Uterus (tissue), 4 donors: ENCODE data around the gene CEACAM16. TPM values are rescaled to one million over a fixed set of nuclear protein-coding genes. Genes with fewer than 3 reads are reported as not detected.
"Not testable (repeated sequence)": the region's sequence is repeated elsewhere in the genome, so short reads cannot be mapped to it uniquely, and the experiment has no call there.

Source experiments
- DNase-seq, 2 donors: peaks; one replicate each; pipeline ENCODE4 v3.0.0-alpha.2; 2019 to 2020
- H3K27ac ChIP-seq, 2 donors: fragments of 200-600 bp; sonication (generic); 1 replicate in 1 of 2; 2 replicates in 1 of 2; pipeline ENCODE4 v1.5.1; 2016 to 2018
- H3K27me3 ChIP-seq, 2 donors: fragments of 200-600 bp; sonication (generic); one replicate each; pipeline ENCODE4 v1.5.1; 2018 to 2019; ENCODE audit warnings: control low read depth in 1 of 2
- H3K36me3 ChIP-seq, 2 donors: fragments of 200-600 bp; sonication (generic); one replicate each; pipeline ENCODE4 v1.5.1; 2019; ENCODE audit warnings: control low read depth in 1 of 2
- H3K4me1 ChIP-seq, 2 donors: fragments of 200-600 bp; sonication (generic); one replicate each; pipeline ENCODE4 v1.5.1; 2018 to 2019; ENCODE audit warnings: control low read depth in 1 of 2
- H3K4me3 ChIP-seq, 2 donors: fragments of 200-600 bp; sonication (generic); 1 replicate in 1 of 2; 2 replicates in 1 of 2; pipeline ENCODE4 v1.5.1; 2018 to 2019; ENCODE audit warnings: mild to moderate bottlenecking in 1 of 2
- H3K9me3 ChIP-seq, 2 donors: fragments of 200-600 bp; sonication (generic); one replicate each; pipeline ENCODE4 v1.5.1; 2019; ENCODE audit warnings: control low read depth in 1 of 2
- CTCF ChIP-seq, 4 experiments: fragments of 200-600 bp in 2 of 4; fragments of 450-650 bp in 2 of 4; sonication (generic) in 2 of 4; IDR thresholded peaks; one replicate each; pipeline ENCODE4 v1.5.1; 2016 to 2019; ENCODE audit warnings: antibody characterized with exemption in 4 of 4, mild to moderate bottlenecking in 2 of 4, moderate library complexity in 1 of 4
- POLR2A ChIP-seq, 2 donors: fragments of 450-650 bp; IDR thresholded peaks; one replicate each; pipeline ENCODE4 v1.6.1; 2016; ENCODE audit warnings: antibody characterized with exemption in 2 of 2, mild to moderate bottlenecking in 1 of 2, moderate library complexity in 1 of 2
- intact Hi-C: fragments of 100-400 bp; cut with DNase I; formaldehyde crosslinking; loops from one replicate; pipeline ENCODE4 v1.15.1; 2023; ENCODE audit warnings: low total_unique reads
- total RNA-seq, 4 donors: library from RNA; depleted of rRNA in 3 of 4; stranded (reverse); fragments of >200 nt in 3 of 4; gene quantifications; one replicate each; pipeline versions ENCODE4 v1.1.0 to v1.2.4, GENCODE V29; 2014 to 2023
- donor health status: DM: yes; HTN: yes; CAD: no.

Gene CEACAM16
- total RNA-seq, 4 donors from 2014 or later = not detected

DNA sequence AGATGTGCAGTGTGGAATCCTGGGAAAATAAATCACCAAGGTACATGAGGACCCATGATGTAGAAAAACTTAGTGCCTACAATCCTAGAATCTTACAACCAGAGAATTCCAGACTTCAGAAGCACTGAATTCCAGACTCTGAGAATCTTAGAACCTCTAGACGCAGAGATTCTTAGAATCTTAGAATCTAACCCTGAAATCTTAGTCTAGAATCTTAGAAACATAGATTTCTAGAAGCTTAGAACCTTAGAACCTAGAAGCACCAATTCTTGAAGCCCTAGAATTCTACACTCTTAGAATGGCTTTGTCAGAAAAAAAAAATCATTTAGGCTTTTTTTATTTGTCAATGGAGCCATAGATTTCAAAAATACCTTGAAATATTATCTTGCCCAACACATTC, 6.0 kb downstream of the CEACAM16 start:
- no peaks in the 10 kb centered on the region for H3K27me3 ChIP-seq
- H3K4me3 ChIP-seq = no peak overlapping the region
- no peaks in the 10 kb centered on the region for H3K36me3 ChIP-seq
- no peak for DNase-seq
- TF ChIP-seq CTCF (IDR thresholded peaks at IDR 0.05) = no peak
- no peak for TF ChIP-seq POLR2A (IDR thresholded peaks at IDR 0.05)
- no peaks in the 10 kb centered on the region for H3K9me3 ChIP-seq
- no peaks in the 10 kb centered on the region for H3K4me1 ChIP-seq
- intact Hi-C loops = no loop called here
- H3K27ac ChIP-seq = no peak overlapping the region

GRCh38 chr19:44705502-44706010, 6.6 kb downstream of the CEACAM16 start:
- TF ChIP-seq POLR2A (IDR thresholded peaks at IDR 0.05) (no peak), CTCF (IDR thresholded peaks at IDR 0.05) (no peak)
- Histone ChIP-seq H3K4me1 (no peaks in the 10 kb centered on the region), H3K4me3 (no peak overlapping the region), H3K36me3 (no peaks in the 10 kb centered on the region), H3K9me3 (no peaks in the 10 kb centered on the region), H3K27ac (no peak overlapping the region), H3K27me3 (no peaks in the 10 kb centered on the region)
- no peak for DNase-seq
- intact Hi-C loops = no loop called here

DNA sequence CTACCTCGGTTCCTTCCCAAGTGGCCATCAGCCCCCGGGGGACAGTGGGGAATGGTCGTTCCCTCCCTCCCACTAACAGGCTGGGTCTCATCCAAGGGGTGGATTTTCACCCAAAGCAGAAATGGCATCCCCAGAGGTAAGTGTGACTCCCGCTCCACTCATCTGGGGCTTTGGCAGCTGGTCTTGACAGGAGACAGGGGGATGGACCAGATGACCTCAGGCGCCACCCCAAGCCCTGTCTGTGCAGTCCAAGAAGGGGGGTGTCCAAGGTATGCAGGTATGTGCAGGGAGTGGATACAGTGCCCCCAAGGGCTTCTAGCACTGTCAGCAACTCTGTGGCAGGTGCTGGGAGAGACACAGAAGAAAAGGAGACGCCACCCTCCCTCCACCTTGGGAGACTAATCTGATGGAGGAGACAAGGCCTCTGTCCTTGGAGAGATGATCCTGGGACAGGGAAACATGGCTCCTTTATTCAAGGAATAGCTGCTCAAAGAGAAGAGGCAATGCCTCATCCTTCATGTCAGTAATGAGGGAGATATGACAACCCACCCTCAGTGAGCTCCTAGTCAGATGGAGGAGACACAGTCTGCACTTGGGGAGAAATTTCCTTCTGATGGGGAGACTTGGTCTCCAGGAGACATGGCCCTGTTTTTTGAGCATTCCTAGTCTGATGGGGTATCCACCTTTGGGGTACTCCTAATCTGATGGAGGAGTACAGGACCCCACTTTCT, 7.7 kb downstream of the CEACAM16 start:
- intact Hi-C loops = no loop called here
- H3K36me3 ChIP-seq = no peaks in the 10 kb centered on the region
- no peak overlapping the region for H3K27ac ChIP-seq
- H3K27me3 ChIP-seq = no peaks in the 10 kb centered on the region
- no peak for DNase-seq
- H3K9me3 ChIP-seq = no peaks in the 10 kb centered on the region
- H3K4me1 ChIP-seq = no peaks in the 10 kb centered on the region
- H3K4me3 ChIP-seq = no peak overlapping the region
- no peak for TF ChIP-seq POLR2A (IDR thresholded peaks at IDR 0.05)
- TF ChIP-seq CTCF (IDR thresholded peaks at IDR 0.05) = no peak

DNA sequence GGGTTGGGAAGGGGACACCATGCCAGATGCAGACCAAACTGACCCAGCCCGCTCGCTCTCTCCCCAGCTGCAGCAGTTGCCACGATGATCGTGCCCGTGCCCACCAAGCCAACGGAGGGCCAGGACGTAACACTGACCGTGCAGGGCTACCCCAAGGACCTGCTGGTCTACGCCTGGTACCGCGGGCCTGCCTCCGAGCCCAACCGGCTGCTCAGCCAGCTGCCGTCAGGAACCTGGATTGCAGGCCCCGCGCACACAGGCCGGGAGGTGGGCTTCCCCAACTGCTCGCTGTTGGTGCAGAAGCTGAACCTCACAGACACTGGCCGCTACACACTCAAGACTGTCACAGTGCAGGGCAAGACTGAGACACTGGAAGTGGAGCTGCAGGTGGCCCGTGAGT, 8.8 kb downstream of the CEACAM16 start:
- intact Hi-C loops = no loop called here
- no peak overlapping the region for H3K4me3 ChIP-seq
- TF ChIP-seq POLR2A (IDR thresholded peaks at IDR 0.05) (no peak), CTCF (IDR thresholded peaks at IDR 0.05) (no peak)
- DNase-seq = no peak
- H3K27me3 ChIP-seq = no peaks in the 10 kb centered on the region
- H3K9me3 ChIP-seq = no peaks in the 10 kb centered on the region
- no peak overlapping the region for H3K27ac ChIP-seq
- H3K4me1 ChIP-seq = no peaks in the 10 kb centered on the region
- no peaks in the 10 kb centered on the region for H3K36me3 ChIP-seq

DNA sequence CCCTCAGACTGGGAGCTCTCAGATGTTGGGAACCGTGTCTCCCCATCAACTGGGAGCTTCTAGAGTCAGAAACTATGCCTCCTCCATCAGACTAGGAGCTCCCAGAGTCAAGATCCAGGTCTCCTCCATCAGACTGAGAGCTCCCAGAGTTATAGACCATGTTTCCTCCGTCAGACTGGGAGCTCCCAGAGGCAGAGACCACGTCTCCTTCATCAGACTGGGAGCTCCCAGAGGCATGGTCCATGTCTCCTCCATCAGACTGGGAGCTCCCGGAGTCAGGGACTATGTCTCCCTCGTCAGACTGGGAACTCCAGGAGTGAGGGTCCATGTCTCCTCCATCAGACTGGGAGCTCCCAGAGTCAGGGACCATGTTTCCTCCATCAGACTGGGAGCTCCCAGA, 10.0 kb downstream of the CEACAM16 start:
- no peaks in the 10 kb centered on the region for H3K36me3 ChIP-seq
- no peaks in the 10 kb centered on the region for H3K4me1 ChIP-seq
- no peaks in the 10 kb centered on the region for H3K27me3 ChIP-seq
- H3K9me3 ChIP-seq = no peaks in the 10 kb centered on the region
- no peak overlapping the region for H3K27ac ChIP-seq
- no peak for TF ChIP-seq POLR2A (IDR thresholded peaks at IDR 0.05)
- intact Hi-C loops = no loop called here
- DNase-seq = no peak
- no peak overlapping the region for H3K4me3 ChIP-seq

GRCh38 chr19:44709434-44710266, 10.7 kb downstream of the CEACAM16 start:
- H3K4me1 ChIP-seq, H3K36me3 ChIP-seq: not testable (repeated sequence)

More at GRCh38 chr19:44709434-44710266, 10.7 kb downstream of the CEACAM16 start:
- intact Hi-C loops, H3K27me3 ChIP-seq, H3K4me3 ChIP-seq, H3K27ac ChIP-seq, DNase-seq, H3K9me3 ChIP-seq: not testable (repeated sequence)
